GM18858 (cell line): ENCODE measurements around the gene MAP4K3.
"Not testable (repeated sequence)": the region's sequence is repeated elsewhere in the genome, so short reads cannot be mapped to it uniquely, and the experiment has no call there.

Experiments used
- ATAC-seq: cut with Tn5 transposase; IDR thresholded peaks from one replicate; pipeline ENCODE4 v1.9.1; 2021; ENCODE audit not compliant: unreplicated experiment

The MAP4K3 gene

GRCh38 chr2:39244963-39245625 is 192.0 kb downstream of the MAP4K3 start:
- ATAC-seq: not testable (repeated sequence)

GRCh38 chr2:39244241-39244862 is 192.7 kb downstream of the MAP4K3 start:
- not testable (repeated sequence) for ATAC-seq

GRCh38 chr2:39243469-39244123 is 193.5 kb downstream of the MAP4K3 start, which contains the start of gene CDKL4:
TSS of gene CDKL4 (minus strand) at chr2:39243970.
- ATAC-seq: no peak

- ATAC-seq: no peak
Measured at GRCh38 chr2:39241588-39241987, 195.5 kb downstream of the MAP4K3 start.

- ATAC-seq: no peak
Measured at GRCh38 chr2:39240758-39241157, 196.3 kb downstream of the MAP4K3 start.

- ATAC-seq: no peak
Measured at GRCh38 chr2:39234754-39235153, 202.3 kb downstream of the MAP4K3 start.

- no peak for ATAC-seq
Measured at GRCh38 chr2:39232141-39232540, 204.9 kb downstream of the MAP4K3 start.

- ATAC-seq: peak; percentile 13
Measured at GRCh38 chr2:39228413-39229209, 208.5 kb downstream of the MAP4K3 start.

GRCh38 chr2:39227628-39228412 is 209.3 kb downstream of the MAP4K3 start:
- ATAC-seq: peak; percentile 83

GRCh38 chr2:39225567-39225966 is 211.5 kb downstream of the MAP4K3 start:
- no peak for ATAC-seq

- ATAC-seq: no peak
Measured at GRCh38 chr2:39223909-39224308, 213.2 kb downstream of the MAP4K3 start.

GRCh38 chr2:39221459-39221858 is 215.6 kb downstream of the MAP4K3 start:
- no peak for ATAC-seq

- ATAC-seq: no peak
Measured at GRCh38 chr2:39220136-39220535, 216.9 kb downstream of the MAP4K3 start.

GRCh38 chr2:39218391-39218790 is 218.7 kb downstream of the MAP4K3 start:
- no peak for ATAC-seq

- ATAC-seq: no peak
Measured at GRCh38 chr2:39217192-39217550, 219.9 kb downstream of the MAP4K3 start.

- no peak for ATAC-seq
Measured at GRCh38 chr2:39216346-39217191, 220.5 kb downstream of the MAP4K3 start.

GRCh38 chr2:39215545-39215944 is 221.5 kb downstream of the MAP4K3 start:
- ATAC-seq: no peak

GRCh38 chr2:39213015-39213414 is 224.1 kb downstream of the MAP4K3 start:
- no peak for ATAC-seq

GRCh38 chr2:39210846-39211245 is 226.2 kb downstream of the MAP4K3 start:
- ATAC-seq: no peak

- ATAC-seq: no peak
Measured at GRCh38 chr2:39203382-39203781, 233.7 kb downstream of the MAP4K3 start.
